H9 (cell line): ENCODE measurements around the gene PPP2R5E. TPM values are rescaled to one million over a fixed set of nuclear protein-coding genes. Genes with fewer than 3 reads are reported as not detected.

ENCODE experiments used
- DNase-seq: peaks from one replicate; pipeline ENCODE4 v3.0.0-alpha.2; 2017
- H2AFZ ChIP-seq: one replicate; pipeline ENCODE4 v1.6.1; 2013; ENCODE audit warnings: mild to moderate bottlenecking, low read length, control low read depth, moderate library complexity
- H2AK5ac ChIP-seq: 2 replicates; pipeline ENCODE4 v1.6.1; 2013; ENCODE audit warnings: low read length, control low read depth, mixed read lengths; ENCODE audit not compliant: insufficient read length
- H2BK120ac ChIP-seq: one replicate; pipeline ENCODE4 v1.6.1; 2013; ENCODE audit warnings: low read depth, mild to moderate bottlenecking, low read length, control low read depth, inconsistent platforms; ENCODE audit not compliant: poor library complexity, severe bottlenecking
- H2BK12ac ChIP-seq: 2 replicates; pipeline ENCODE4 v1.6.1; 2013; ENCODE audit warnings: low read length, control low read depth, mixed read lengths, low read depth; ENCODE audit not compliant: insufficient read length
- H2BK15ac ChIP-seq: 2 replicates; pipeline ENCODE4 v1.6.1; 2013; ENCODE audit warnings: low read depth, low read length, control low read depth
- H2BK20ac ChIP-seq: one replicate; pipeline ENCODE4 v1.6.1; 2013; ENCODE audit warnings: low read depth, mild to moderate bottlenecking, low read length, control low read depth, inconsistent platforms; ENCODE audit not compliant: poor library complexity, severe bottlenecking
- H2BK5ac ChIP-seq: 2 replicates; pipeline ENCODE4 v1.6.1; 2013; ENCODE audit warnings: low read length, control low read depth, mixed read lengths; ENCODE audit not compliant: insufficient read length
- H3K14ac ChIP-seq: 2 replicates; pipeline ENCODE4 v1.6.1; 2013; ENCODE audit warnings: low read length, control low read depth; ENCODE audit not compliant: insufficient read depth
- H3K18ac ChIP-seq: 2 replicates; pipeline ENCODE4 v1.6.1; 2013; ENCODE audit warnings: low read depth, mild to moderate bottlenecking, mixed read lengths, low read length, control low read depth; ENCODE audit not compliant: insufficient read length
- H3K23ac ChIP-seq: 2 replicates; pipeline ENCODE4 v1.6.1; 2013; ENCODE audit warnings: low read length, control low read depth, mixed read lengths, low read depth; ENCODE audit not compliant: insufficient read length
- H3K23me2 ChIP-seq: 2 replicates; pipeline ENCODE4 v1.6.1; 2013; ENCODE audit warnings: low read depth, mild to moderate bottlenecking, mixed read lengths, low read length, control low read depth; ENCODE audit not compliant: insufficient read length, poor library complexity, severe bottlenecking
- H3K27ac ChIP-seq: 2 replicates; pipeline ENCODE4 v1.5.1; 2013; ENCODE audit warnings: low read length, control low read depth, mixed read lengths, low read depth; ENCODE audit not compliant: insufficient read length
- H3K27me3 ChIP-seq: 2 replicates; pipeline ENCODE4 v1.6.1; 2013; ENCODE audit warnings: low read length, control low read depth, inconsistent platforms; ENCODE audit not compliant: insufficient read depth
- H3K4ac ChIP-seq: 2 replicates; pipeline ENCODE4 v1.6.1; 2013; ENCODE audit warnings: low read depth, mild to moderate bottlenecking, control low read depth, inconsistent platforms, low read length, moderate library complexity
- H3K4me1 ChIP-seq: 2 replicates; pipeline ENCODE4 v1.6.1; 2013; ENCODE audit warnings: low read length, control low read depth, inconsistent platforms; ENCODE audit not compliant: insufficient read depth
- H3K4me2 ChIP-seq: 2 replicates; pipeline ENCODE4 v1.6.1; 2013; ENCODE audit warnings: low read length, control low read depth, mixed read lengths; ENCODE audit not compliant: insufficient read length, insufficient read depth
- H3K56ac ChIP-seq: 2 replicates; pipeline ENCODE4 v1.6.1; 2013; ENCODE audit warnings: low read depth, mild to moderate bottlenecking, mixed read lengths, low read length, control low read depth; ENCODE audit not compliant: insufficient read length
- H3K79me1 ChIP-seq: 2 replicates; pipeline ENCODE4 v1.6.1; 2013; ENCODE audit warnings: low read depth, mild to moderate bottlenecking, moderate library complexity, low read length, control low read depth, inconsistent platforms; ENCODE audit not compliant: insufficient read depth, poor library complexity, severe bottlenecking
- H3K79me2 ChIP-seq: 2 replicates; pipeline ENCODE4 v1.6.1; 2013; ENCODE audit warnings: low read length, control low read depth, inconsistent platforms; ENCODE audit not compliant: insufficient read depth
- H3K9ac ChIP-seq: 2 replicates; pipeline ENCODE4 v1.6.1; 2013; ENCODE audit warnings: low read length, control low read depth, mixed read lengths; ENCODE audit not compliant: insufficient read length; ENCODE audit errors: extremely low read depth
- H3K9me3 ChIP-seq: one replicate; pipeline ENCODE4 v1.6.1; 2013; ENCODE audit warnings: low read depth, low read length, inconsistent platforms; ENCODE audit not compliant: control insufficient read depth
- H3T11ph ChIP-seq: one replicate; pipeline ENCODE4 v1.6.1; 2013; ENCODE audit warnings: mild to moderate bottlenecking, low read length, control low read depth, inconsistent platforms
- H4K20me1 ChIP-seq: one replicate; pipeline ENCODE4 v1.6.1; 2013; ENCODE audit not compliant: control insufficient read depth, insufficient read length, insufficient read depth
- H4K5ac ChIP-seq: 2 replicates; pipeline ENCODE4 v1.6.1; 2013; ENCODE audit warnings: low read depth, mild to moderate bottlenecking, mixed read lengths, low read length, control low read depth; ENCODE audit not compliant: insufficient read length
- H4K8ac ChIP-seq: replicated peaks from 2 replicates; pipeline ENCODE4 v1.6.1; 2013; ENCODE audit warnings: low read length, control low read depth, mixed read lengths, low read depth; ENCODE audit not compliant: insufficient read length
- H4K91ac ChIP-seq: 2 replicates; pipeline ENCODE4 v1.6.1; 2013; ENCODE audit warnings: low read depth, mild to moderate bottlenecking, moderate library complexity, mixed read lengths, low read length, control low read depth; ENCODE audit not compliant: insufficient read length
- H3K27ac Mint-ChIP-seq, 3 experiments: 2 replicates in 2 of 3; 3 replicates in 1 of 3; pipeline ENCODE4 v1.8.0; 2020 to 2021; ENCODE audit warnings: mixed read lengths in 3 of 3, mild to moderate bottlenecking in 1 of 3, moderate library complexity in 1 of 3
- H3K27me3 Mint-ChIP-seq: 2 replicates; pipeline ENCODE4 v1.8.0; 2021; ENCODE audit warnings: low read depth, mild to moderate bottlenecking, moderate library complexity, mixed read lengths
- H3K36me3 Mint-ChIP-seq, 3 experiments: 2 replicates in 2 of 3; 3 replicates in 1 of 3; pipeline ENCODE4 v1.8.0; 2020 to 2021; ENCODE audit warnings: low read depth in 3 of 3, mixed read lengths in 3 of 3; ENCODE audit not compliant: insufficient read depth in 1 of 3
- H3K4me1 Mint-ChIP-seq, 2 experiments: 2 replicates each; pipeline ENCODE4 v1.8.0; 2020; ENCODE audit warnings: mixed read lengths in 2 of 2
- H3K4me3 Mint-ChIP-seq, 2 experiments: 2 replicates in 1 of 2; 3 replicates in 1 of 2; pipeline ENCODE4 v1.8.0; 2020 to 2021; ENCODE audit warnings: mild to moderate bottlenecking in 2 of 2, mixed read lengths in 2 of 2, moderate library complexity in 1 of 2
- H3K9me3 Mint-ChIP-seq, 2 experiments: 2 replicates in 1 of 2; 3 replicates in 1 of 2; pipeline ENCODE4 v1.8.0; 2020; ENCODE audit warnings: mild to moderate bottlenecking in 2 of 2, mixed read lengths in 2 of 2, moderate library complexity in 1 of 2
- CTCF ChIP-seq: fragments of 200-600 bp; sonication (generic); conservative IDR thresholded peaks from 3 replicates; pipeline ENCODE4 v1.8.0; 2021; ENCODE audit warnings: antibody characterized with exemption, mild to moderate bottlenecking
- WGBS: extraction: QIAGEN DNeasy Blood & Tissue Kit; methylation state at CpG from one replicate; pipeline ENCODE4 v1.1.7; 2013; ENCODE audit warnings: missing lambda C conversion rate, low lambda C conversion rate, mixed read lengths; ENCODE audit not compliant: insufficient read length; ENCODE audit errors: extremely low coverage; 5-methylcytosine and 5-hydroxymethylcytosine counted together
- total RNA-seq: library from RNA; stranded (reverse); gene quantifications from 2 replicates; pipeline ENCODE4 v1.2.1, GENCODE V29; 2021

PPP2R5E gene
- total RNA-seq, 1 experiment from 2014 or later, result 65.8 TPM

- Histone ChIP-seq H3T11ph (no peak overlapping the region), H4K5ac (no peak overlapping the region), H2BK5ac (no peak overlapping the region), H2BK15ac (no peak overlapping the region), H4K8ac (no peak overlapping the region), H2AFZ (no peak overlapping the region), H2BK120ac (no peak overlapping the region), H3K27me3 (no peaks in the 10 kb centered on the region), H3K27ac (no peak overlapping the region), H3K4ac (no peak overlapping the region), H3K14ac (no peak overlapping the region), H3K79me2 (no peaks in the 10 kb centered on the region), H3K4me1 (no peaks in the 10 kb centered on the region), H4K20me1 (no peaks in the 10 kb centered on the region), H3K56ac (no peak overlapping the region), H3K9ac (no peak overlapping the region), H3K79me1 (no peaks in the 10 kb centered on the region), H2AK5ac (no peak overlapping the region), H3K9me3 (no peaks in the 10 kb centered on the region), H4K91ac (no peak overlapping the region), H3K18ac (no peak overlapping the region), H2BK12ac (no peak overlapping the region), H3K4me2 (no peak overlapping the region), H3K23ac (no peak overlapping the region), H3K23me2 (no peaks in the 10 kb centered on the region), H2BK20ac (no peak overlapping the region)
- H3K27me3 Mint-ChIP-seq, result peaks cover 2% of the 10 kb centered on the region; the same call in 1 of the 2 replicates
- no peaks in the 10 kb centered on the region for H3K36me3 Mint-ChIP-seq
- TF ChIP-seq CTCF, result no peak
- WGBS, result no CpG with 5 or more reads among the region's 4 CpGs
- no peaks in the 10 kb centered on the region for H3K9me3 Mint-ChIP-seq
- DNase-seq, result no peak
- H3K4me1 Mint-ChIP-seq, result peaks cover 0 to 6% of the 10 kb centered on the region in 2 experiments; a peak in 1 of 4 replicates
- no peak overlapping the region for H3K4me3 Mint-ChIP-seq
- H3K27ac Mint-ChIP-seq, result no peak overlapping the region
Observed at GRCh38 chr14:63581491-63581890, 38.3 kb upstream of the PPP2R5E start.
